ENCODE data around the gene PLEKHM3.

PLEKHM3 gene

GRCh38 chr2:208010506-208010905 is 14.8 kb downstream of the PLEKHM3 start:
- Histone ChIP-seq H4K20me1 (ENCODE audit: insufficient read depth, low read length) (no peaks in the 10 kb centered on the region), H3K9me3 (ENCODE audit: insufficient read depth, low read length) (no peaks in the 10 kb centered on the region), H3K36me3 (replicated peaks; ENCODE audit: low read depth, low read length) (no peaks in the 10 kb centered on the region), H3K4me3 (ENCODE audit: low read length) (no peak overlapping the region), H2AFZ (ENCODE audit: low read depth, low read length) (no peak overlapping the region), H3K27ac (ENCODE audit: low read length) (no peak overlapping the region), H3K27me3 (ENCODE audit: low read depth, low read length) (no peaks in the 10 kb centered on the region), H3K4me2 (ENCODE audit: low read length) (no peak overlapping the region), H3K4me1 (ENCODE audit: low read length) (no peaks in the 10 kb centered on the region), H3K79me2 (ENCODE audit: low read length) (no peaks in the 10 kb centered on the region), H3K9ac (ENCODE audit: low read length) (no peak overlapping the region)
- TF ChIP-seq CTCF (IDR thresholded peaks at IDR 0.05; ENCODE audit: low read depth, low read length) (no peak), EZH2phosphoT487 (IDR thresholded peaks at IDR 0.05; ENCODE audit: low read depth) (no peak)

- Histone ChIP-seq H3K4me2 (ENCODE audit: low read length) (no peak overlapping the region), H3K9me3 (ENCODE audit: insufficient read depth, low read length) (no peaks in the 10 kb centered on the region), H3K27ac (ENCODE audit: low read length) (no peak overlapping the region), H3K4me1 (ENCODE audit: low read length) (no peaks in the 10 kb centered on the region), H3K36me3 (replicated peaks; ENCODE audit: low read depth, low read length) (no peaks in the 10 kb centered on the region), H4K20me1 (ENCODE audit: insufficient read depth, low read length) (no peaks in the 10 kb centered on the region), H3K27me3 (ENCODE audit: low read depth, low read length) (no peaks in the 10 kb centered on the region), H2AFZ (ENCODE audit: low read depth, low read length) (no peak overlapping the region), H3K9ac (ENCODE audit: low read length) (no peak overlapping the region), H3K4me3 (ENCODE audit: low read length) (no peak overlapping the region), H3K79me2 (ENCODE audit: low read length) (no peaks in the 10 kb centered on the region)
- TF ChIP-seq CTCF (IDR thresholded peaks at IDR 0.05; ENCODE audit: low read depth, low read length) (no peak), EZH2phosphoT487 (IDR thresholded peaks at IDR 0.05; ENCODE audit: low read depth) (no peak)
Observed at GRCh38 chr2:208006833-208007232, 18.5 kb downstream of the PLEKHM3 start.

GRCh38 chr2:208006337-208006736 is 19.0 kb downstream of the PLEKHM3 start:
- Histone ChIP-seq H3K4me3 (ENCODE audit: low read length) (no peak overlapping the region), H3K36me3 (replicated peaks; ENCODE audit: low read depth, low read length) (no peaks in the 10 kb centered on the region), H3K9ac (ENCODE audit: low read length) (no peak overlapping the region), H3K27ac (ENCODE audit: low read length) (no peak overlapping the region), H3K4me1 (ENCODE audit: low read length) (no peaks in the 10 kb centered on the region), H2AFZ (ENCODE audit: low read depth, low read length) (no peak overlapping the region), H3K9me3 (ENCODE audit: insufficient read depth, low read length) (no peaks in the 10 kb centered on the region), H3K4me2 (ENCODE audit: low read length) (no peak overlapping the region), H3K27me3 (ENCODE audit: low read depth, low read length) (no peaks in the 10 kb centered on the region), H4K20me1 (ENCODE audit: insufficient read depth, low read length) (no peaks in the 10 kb centered on the region), H3K79me2 (ENCODE audit: low read length) (no peaks in the 10 kb centered on the region)
- TF ChIP-seq CTCF (IDR thresholded peaks at IDR 0.05; ENCODE audit: low read depth, low read length) (no peak), EZH2phosphoT487 (IDR thresholded peaks at IDR 0.05; ENCODE audit: low read depth) (no peak)

GRCh38 chr2:208001924-208002323 is 23.4 kb downstream of the PLEKHM3 start:
- H3K36me3 ChIP-seq (replicated peaks; ENCODE audit: low read depth, low read length) = no peaks in the 10 kb centered on the region
- no peaks in the 10 kb centered on the region for H3K4me1 ChIP-seq (ENCODE audit: low read length)
- H2AFZ ChIP-seq (ENCODE audit: low read depth, low read length) = no peak overlapping the region
- H3K27ac ChIP-seq (ENCODE audit: low read length) = no peak overlapping the region
- no peak overlapping the region for H3K4me2 ChIP-seq (ENCODE audit: low read length)
- no peaks in the 10 kb centered on the region for H3K9me3 ChIP-seq (ENCODE audit: insufficient read depth, low read length)
- no peaks in the 10 kb centered on the region for H3K79me2 ChIP-seq (ENCODE audit: low read length)
- no peaks in the 10 kb centered on the region for H3K27me3 ChIP-seq (ENCODE audit: low read depth, low read length)
- no peak overlapping the region for H3K4me3 ChIP-seq (ENCODE audit: low read length)
- no peak for TF ChIP-seq CTCF (IDR thresholded peaks at IDR 0.05; ENCODE audit: low read depth, low read length)
- no peak for TF ChIP-seq EZH2phosphoT487 (IDR thresholded peaks at IDR 0.05; ENCODE audit: low read depth)
- no peak overlapping the region for H3K9ac ChIP-seq (ENCODE audit: low read length)
- no peaks in the 10 kb centered on the region for H4K20me1 ChIP-seq (ENCODE audit: insufficient read depth, low read length)

All from OCI-LY3 (cell line).